ENCODE measurements around the gene CIB1. TPM values are rescaled to one million over a fixed set of nuclear protein-coding genes. Genes with fewer than 3 reads are reported as not detected.

The CIB1 gene
- total and polyA plus RNA-seq, 2 of the 8 experiments (the other 6 are each of a cell fraction or from before 2014, with no cell fraction given), result 26.0 to 63.5 TPM

- no peak for TF ChIP-seq CBX5 (IDR thresholded peaks at IDR 0.05; ENCODE audit: low read depth, low read length)
- no peak for TF ChIP-seq EZH2 (IDR thresholded peaks at IDR 0.05; ENCODE audit: low read depth, low read length, severe bottlenecking)
- TF ChIP-seq RAD21 (IDR thresholded peaks at IDR 0.05 in 1 of 2, conservative IDR thresholded peaks at IDR 0.05 in 1 of 2; ENCODE audit: low read depth in 2 of 2, low read length in 2 of 2), result no peak
- TF ChIP-seq KDM5A (IDR thresholded peaks at IDR 0.05; ENCODE audit: low read length), result no peak
- no peak for TF ChIP-seq NANOG (IDR thresholded peaks at IDR 0.05; ENCODE audit: insufficient read depth, low read depth, low read length, poor library complexity, severe bottlenecking)
- no peak for TF ChIP-seq SP2 (IDR thresholded peaks at IDR 0.05; ENCODE audit: low read length)
Measured at GRCh38 chr15:90270502-90271150, 36.9 kb upstream of the CIB1 start (continued).
